Frontal cortex (tissue), 4 donors: ENCODE data around the gene ARID1B. TPM values are rescaled to one million over a fixed set of nuclear protein-coding genes. Genes with fewer than 3 reads are reported as not detected.

Experiments used
- DNase-seq, 2 donors: peaks; one replicate each; pipeline ENCODE4 v3.0.0; 2012; ENCODE audit warnings: low spot score in 2 of 2
- FAIRE-seq: peaks from 2 replicates; lab custom pipeline; 2012; peaks lifted over from hg19 to GRCh38; lab: Jason Lieb, UNC
- total RNA-seq: library from RNA; depleted of rRNA; stranded (reverse); fragments of >200 nt; gene quantifications from one replicate; pipeline ENCODE4 v1.2.3, GENCODE V29; 2014
- donor health status: control.
- donor health status: control.
- donor health status: control.

Gene ARID1B
- total RNA-seq, 1 donor from 2014 or later, result 59.9 TPM

GRCh38 chr6:156816505-156816904 is 39.3 kb downstream of the ARID1B start:
- DNase-seq (no peak), FAIRE-seq (no peak)

- FAIRE-seq (no peak), DNase-seq (no peak)
Observed at GRCh38 chr6:156820089-156820798, 43.1 kb downstream of the ARID1B start.

DNA sequence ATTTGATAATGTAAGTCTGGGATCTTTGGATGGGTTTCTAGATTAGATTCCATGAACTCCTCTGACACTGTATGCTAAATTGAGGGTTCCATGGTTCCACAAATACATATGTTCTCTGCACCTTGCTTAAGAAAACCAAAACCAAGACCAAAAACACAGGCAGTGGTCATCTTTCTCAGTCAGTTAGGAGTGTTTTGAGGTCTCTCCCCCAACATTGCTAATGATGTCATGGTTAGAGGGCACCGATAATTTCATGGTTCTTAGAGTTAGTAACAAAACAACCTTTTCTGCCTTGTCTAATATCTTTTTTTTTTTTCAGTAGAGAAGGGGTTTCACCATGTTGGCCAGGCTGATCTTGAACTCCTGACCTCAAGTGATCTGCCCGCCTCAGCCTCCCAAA is 44.5 kb downstream of the ARID1B start:
- FAIRE-seq (no peak), DNase-seq (no peak)

- DNase-seq (peak in 1 of 2 donors; percentile 20), FAIRE-seq (no peak)
Observed at GRCh38 chr6:156822747-156823206, 45.6 kb downstream of the ARID1B start.

DNA sequence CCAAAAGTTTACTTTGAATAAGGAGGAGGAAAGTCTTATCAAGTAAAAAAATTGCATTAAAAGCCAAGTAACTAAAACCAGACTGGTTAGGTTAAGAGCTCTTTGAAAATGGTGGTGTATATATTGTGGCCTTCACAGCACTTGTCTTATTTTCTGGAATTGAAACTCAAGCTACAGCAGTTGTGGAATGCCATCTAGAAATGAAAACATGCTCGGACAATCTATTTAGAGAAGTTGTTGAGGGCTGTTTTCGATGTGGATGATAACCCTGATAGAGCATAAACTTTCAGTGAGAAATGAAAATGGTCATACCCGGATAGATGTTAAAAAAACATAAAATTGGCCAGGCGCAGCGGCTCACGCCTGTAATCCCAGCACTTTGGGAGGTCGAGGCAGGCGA is 47.0 kb downstream of the ARID1B start:
- DNase-seq (no peak), FAIRE-seq (no peak)

- FAIRE-seq, result no peak
Observed at GRCh38 chr6:156825475-156825874, 48.3 kb downstream of the ARID1B start.

DNA sequence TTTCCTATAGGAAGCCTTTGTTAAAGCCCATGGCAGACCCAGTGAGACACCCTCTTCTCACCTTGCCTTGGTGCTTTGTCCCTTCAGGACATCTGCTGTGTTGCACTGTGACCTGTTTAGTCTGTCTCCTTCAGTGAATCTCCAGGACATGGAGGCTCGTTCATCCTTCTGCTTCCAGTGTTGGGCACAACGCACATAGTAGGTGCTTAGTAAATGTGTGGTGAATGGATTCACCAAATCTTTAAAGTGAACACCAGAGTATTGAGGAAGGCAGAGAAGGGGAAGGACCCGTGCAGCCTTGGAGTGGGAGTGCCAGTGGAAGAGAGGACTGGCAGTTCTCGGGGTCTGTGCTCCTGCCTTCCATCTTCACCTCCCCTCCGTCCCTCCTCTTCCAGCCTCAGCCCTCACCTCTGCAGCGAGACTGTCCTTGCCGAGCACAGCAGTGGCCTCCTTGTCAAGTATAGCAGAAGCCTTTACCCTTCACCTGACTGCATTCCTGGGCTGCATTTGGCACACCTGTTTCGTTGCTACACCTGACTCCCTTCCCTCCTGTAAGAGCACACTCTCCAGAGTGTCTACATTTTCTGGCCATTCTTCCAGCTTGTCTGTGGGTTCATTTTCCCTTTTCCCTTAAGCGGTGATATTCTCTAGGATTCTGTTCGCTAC is 49.2 kb downstream of the ARID1B start:
- DNase-seq (no peak), FAIRE-seq (no peak)

More at GRCh38 chr6:156825475-156825874, 48.3 kb downstream of the ARID1B start:
- no peak for DNase-seq

DNA sequence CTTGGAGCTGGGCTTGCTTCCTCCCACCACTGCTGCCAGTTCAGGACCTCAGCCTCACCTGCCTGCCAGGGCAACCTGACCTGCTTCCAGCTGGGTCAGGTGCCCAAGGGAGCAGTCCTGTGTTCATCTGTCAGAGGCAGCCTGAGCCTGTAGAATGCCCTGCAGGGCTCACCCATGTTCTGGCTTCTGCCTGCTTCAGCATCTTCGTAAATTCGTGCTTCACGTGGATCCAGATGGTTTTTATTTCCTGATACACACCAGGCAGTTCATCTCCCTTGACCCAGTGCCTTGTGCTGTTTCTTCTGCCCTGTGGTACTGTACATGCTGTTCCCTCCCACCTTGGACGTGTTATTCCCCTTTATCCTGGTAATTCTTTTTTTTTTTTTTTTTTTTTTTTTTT is 50.2 kb downstream of the ARID1B start:
- FAIRE-seq (no peak), DNase-seq (no peak)

- DNase-seq, result peak in 1 of 2 donors; percentile 26
- no peak for FAIRE-seq
Observed at GRCh38 chr6:156828280-156828703, 51.1 kb downstream of the ARID1B start.

DNA sequence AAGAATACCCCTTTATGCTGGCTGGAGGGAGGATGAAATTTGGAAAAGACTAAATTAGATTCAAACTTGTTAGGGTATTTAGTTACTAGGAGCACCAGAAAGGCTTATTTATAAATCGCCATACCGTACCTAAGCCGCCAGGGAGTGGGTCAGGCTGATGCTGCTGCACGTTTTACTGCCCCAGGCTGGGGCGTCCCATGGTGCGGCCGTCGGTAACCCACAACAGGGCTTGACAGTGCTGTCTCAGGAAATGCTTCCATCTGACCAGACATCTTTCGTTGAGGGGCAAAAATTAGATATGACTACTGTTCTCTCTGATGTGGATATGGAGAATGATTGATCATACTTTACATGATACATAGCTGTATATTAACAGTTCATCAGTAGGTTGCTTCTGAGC is 52.9 kb downstream of the ARID1B start:
- DNase-seq, result no peak
- no peak for FAIRE-seq

- no peak for FAIRE-seq
- DNase-seq, result peak in 1 of 2 donors; percentile 28
Observed at GRCh38 chr6:156832231-156832647, 55.1 kb downstream of the ARID1B start.

DNA sequence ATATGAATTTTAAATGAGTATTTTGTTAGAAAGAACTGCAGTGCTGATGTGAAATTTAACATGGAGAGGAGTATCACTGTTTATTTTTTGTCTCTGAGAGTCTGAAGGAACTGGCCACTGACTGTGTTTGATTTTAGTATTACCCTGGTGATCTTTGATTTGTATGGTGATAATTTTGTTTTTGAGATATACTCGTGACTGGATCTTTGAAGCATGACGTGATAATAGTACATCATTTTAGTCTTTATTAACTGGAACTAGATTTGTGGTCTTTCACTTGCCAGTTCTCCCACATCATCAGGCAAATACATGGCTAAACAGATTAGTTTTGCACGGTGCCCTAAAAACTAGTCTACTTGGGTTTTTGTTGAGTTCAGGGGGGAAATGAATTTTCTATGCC is 55.5 kb downstream of the ARID1B start:
- no peak for DNase-seq
- FAIRE-seq, result no peak

DNA sequence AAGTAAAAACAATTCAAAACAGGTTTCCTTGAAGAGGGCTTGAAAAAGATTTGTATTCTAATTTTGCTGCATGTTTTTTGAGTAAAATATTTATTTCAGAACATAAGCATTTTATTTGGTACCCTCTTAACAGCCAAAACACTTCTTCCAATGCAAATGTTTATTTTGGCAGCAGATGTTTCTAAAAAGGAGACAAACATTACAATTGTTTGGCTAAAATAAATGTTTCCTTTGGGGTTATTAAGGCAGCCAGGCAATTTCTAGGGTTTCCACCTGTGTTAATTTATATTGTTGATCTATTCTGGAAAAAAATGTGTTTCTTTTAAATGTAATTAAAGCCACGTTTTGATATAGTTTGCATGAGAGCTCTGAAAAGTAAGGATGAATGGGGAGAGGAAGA is 56.6 kb downstream of the ARID1B start:
- FAIRE-seq (no peak), DNase-seq (no peak)

DNA sequence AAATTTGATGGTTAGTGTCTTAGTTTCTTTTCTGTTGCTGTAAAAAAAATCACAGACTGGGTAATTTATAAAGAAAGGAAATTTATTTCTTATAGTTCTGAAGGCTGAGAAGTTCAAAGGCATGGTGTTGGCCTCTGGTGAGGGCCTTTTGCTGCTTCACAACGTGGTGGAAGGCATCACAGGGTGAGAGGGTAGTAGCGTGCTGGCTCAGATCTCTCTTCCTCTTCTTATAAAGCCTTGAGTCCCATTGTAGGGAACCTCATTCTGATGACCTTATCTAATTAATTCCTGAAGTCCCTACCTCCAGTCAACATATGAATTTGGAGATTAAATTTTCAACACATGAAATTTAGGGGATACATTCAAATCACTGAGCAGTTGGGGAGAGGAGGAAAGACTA is 62.0 kb downstream of the ARID1B start:
- DNase-seq (no peak), FAIRE-seq (no peak)

DNA sequence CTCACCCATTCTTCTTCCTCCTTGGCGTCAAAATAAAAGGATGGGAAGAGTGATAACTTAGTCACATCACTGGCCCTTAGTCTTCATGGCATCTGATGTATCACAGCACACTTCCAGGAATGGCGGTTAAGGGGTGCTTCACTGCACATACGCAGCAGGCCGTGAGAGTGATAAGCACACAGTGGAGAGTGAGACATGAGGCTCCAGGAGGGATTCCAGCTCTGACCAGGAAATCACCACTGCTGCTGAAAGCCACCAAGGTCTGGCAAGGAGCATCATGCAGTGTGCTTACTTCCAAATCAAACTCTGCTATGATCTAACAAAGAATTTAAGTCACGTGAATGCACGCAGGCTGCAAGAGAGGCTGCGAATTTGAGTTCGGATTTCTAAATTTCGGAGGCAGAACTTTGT is 62.4 kb downstream of the ARID1B start:
- DNase-seq (no peak), FAIRE-seq (no peak)

DNA sequence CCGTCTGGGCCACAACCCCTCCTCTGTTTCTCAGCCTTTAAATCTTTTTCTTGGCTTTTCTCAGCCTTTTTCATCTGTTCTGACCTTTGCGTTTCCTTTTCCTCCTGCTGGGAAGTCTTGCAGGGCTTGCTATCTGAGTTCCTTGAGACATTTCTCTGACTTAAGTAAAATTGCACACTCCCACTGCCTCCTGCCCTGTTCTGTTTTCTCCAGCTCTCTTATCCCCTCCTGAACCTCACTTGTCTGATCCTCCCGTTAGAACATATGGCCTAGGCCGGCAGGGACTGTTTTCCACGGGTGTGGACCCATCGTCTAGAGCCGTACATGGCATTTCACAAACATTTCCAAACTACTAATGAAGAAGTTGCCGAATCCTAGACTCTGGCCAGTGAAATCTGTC is 63.0 kb downstream of the ARID1B start:
- FAIRE-seq (no peak), DNase-seq (no peak)

- DNase-seq, result no peak
- no peak for FAIRE-seq
Observed at GRCh38 chr6:156840606-156841005, 63.4 kb downstream of the ARID1B start.

DNA sequence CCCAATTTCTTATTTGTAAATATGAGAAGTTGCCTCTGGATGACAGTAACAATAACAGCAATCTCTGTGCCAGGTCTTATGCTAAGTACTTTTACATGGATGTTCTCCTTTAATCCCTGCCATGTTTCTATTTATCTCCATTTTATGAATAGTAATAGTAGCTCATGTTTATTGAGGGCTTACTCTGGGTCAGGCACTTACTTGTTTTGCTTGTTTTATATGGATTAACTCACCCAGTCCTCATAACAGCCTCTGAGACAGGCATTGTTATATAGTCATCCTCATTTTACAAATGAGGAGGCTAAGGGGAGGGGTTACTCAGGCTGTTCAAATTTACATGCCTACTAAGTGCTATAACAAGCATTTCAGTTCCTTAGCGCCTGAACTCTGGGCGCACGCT is 64.3 kb downstream of the ARID1B start:
- DNase-seq, result no peak
- no peak for FAIRE-seq

- no peak for FAIRE-seq
- no peak for DNase-seq
Observed at GRCh38 chr6:156842598-156843250, 65.5 kb downstream of the ARID1B start.

DNA sequence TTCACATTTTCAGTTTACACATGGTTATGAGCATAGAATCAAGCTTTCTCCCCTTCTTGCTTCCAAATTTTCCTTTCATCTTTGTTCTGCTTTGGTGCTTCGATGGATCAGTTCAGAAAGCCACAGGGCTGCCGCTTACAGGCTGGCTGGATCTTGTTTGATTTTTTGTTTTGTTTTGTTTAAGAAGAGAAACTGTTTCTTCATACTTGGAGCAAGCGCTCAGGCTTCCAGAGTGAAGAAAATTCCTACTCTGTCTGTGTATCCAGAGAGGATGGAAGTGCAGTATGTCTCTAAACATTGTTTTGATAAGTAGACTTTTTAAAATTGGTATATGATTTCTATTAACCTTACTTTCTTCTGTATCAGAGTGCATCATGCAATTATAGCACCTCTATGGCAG is 66.9 kb downstream of the ARID1B start:
- no peak for FAIRE-seq

More for the DNA sequence above, 66.9 kb downstream of the ARID1B start:
- no peak for DNase-seq
